HG02678 (cell line): ENCODE measurements around the gene IGSF22.

Source experiments
- ATAC-seq: cut with Tn5 transposase; IDR thresholded peaks from one replicate; pipeline ENCODE4 v1.9.1; 2021; ENCODE audit warnings: mild to moderate bottlenecking, moderate library complexity; ENCODE audit not compliant: unreplicated experiment

Gene IGSF22

DNA sequence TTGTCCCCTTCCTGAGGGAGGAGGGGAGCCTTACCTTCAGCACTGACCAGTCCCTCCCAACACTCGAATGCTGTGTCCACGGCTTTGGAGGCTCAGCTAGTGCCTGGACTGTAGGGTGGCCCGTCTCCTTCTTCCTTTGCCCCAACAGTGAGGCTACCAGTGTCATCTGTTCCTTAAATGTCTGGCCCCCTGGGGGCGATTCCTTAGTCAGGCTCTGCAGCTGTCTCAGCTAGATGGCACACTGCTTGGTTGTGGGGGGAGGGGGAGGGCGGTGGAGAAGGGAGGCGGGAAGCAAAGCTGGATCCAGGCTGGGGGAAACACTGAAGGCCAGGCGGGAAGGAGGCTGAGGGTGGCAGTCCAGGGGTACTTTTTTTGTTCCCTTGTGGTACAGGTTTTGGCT lies at the start of gene IGSF22:
Gene IGSF22, minus strand, starts transcription at position 149 of the 400 bp plus-strand sequence. CDS start 1,952 bp downstream, outside the sequence.
- ATAC-seq = no peak

DNA sequence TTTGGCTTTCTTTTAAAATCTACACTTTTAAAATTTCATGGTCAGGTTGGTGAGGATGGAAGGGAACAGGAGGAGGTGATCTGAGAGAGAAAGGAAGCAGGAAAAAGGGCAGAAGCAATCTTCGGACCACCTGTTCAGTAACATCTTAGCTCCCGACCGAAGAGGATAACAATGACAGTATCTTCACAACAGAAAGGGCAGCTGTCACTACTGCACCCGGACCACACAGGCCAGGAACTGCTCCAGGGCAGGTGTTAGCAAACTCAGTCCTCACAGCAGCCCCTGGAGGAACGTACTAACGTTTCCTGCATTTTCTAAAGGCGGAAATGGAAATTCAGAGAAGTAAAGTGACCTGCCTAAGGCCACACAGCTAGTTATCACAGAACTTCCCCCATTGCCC lies 48.8 kb upstream of the IGSF22 start:
- ATAC-seq = no peak

DNA sequence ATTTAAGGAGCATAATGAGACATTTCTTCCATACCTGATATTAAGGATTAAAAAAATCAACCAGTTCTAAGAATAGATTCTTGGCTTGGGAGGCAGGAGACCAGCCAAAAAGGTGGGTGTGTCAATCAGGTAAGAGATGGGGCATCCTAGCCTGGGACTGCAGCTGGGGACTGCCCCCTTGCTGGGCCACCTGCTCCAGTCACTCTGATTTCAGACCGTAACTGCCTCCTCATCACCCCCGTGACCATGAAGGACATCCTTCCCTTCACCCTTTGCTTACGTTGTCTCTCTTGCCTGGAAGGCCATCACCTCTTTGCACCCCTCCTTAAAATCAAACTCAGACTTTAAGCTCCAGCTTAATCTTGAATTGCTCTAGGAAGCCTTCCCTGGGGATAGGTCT lies 47.7 kb upstream of the IGSF22 start:
- ATAC-seq = no peak

DNA sequence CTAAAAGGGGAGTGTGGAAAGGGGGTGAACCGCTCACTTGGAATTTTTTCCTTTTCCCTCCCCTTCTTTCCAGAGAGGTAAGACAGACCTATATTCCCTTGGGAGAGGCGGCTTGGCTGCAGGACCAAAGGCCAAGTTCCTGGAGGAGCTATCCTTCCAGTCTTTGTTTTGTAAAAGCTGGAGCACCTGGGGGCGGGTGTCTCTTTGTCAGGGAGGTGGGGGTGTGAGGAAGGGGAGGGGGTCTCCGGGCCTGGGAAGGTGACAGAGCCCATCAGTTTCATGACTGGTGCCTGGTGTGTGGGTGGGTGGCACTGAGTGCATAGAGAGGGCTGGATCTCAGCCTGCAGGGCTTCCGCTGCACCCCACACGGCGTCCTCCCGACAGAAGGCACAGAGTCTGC lies 47.1 kb upstream of the IGSF22 start:
- no peak for ATAC-seq

DNA sequence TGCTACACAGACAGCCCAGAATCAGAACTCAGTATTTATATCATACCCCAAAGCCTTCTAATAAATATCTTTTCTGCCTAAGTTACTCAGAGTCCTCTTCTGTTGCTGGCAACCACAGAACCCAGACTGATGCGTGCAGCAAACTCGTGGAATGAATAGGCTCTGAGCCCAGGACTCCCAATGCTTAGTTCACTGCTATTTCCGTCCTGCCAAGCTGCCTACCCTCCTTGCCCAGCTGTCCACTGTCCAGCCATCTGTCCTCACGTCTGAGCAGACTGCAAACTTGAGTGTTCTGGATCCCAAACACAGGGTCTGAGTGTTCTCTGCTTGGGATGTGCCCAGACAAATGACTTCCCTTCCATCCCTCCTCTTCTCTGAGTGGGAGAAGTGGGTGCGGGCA lies 46.2 kb upstream of the IGSF22 start:
- no peak for ATAC-seq

DNA sequence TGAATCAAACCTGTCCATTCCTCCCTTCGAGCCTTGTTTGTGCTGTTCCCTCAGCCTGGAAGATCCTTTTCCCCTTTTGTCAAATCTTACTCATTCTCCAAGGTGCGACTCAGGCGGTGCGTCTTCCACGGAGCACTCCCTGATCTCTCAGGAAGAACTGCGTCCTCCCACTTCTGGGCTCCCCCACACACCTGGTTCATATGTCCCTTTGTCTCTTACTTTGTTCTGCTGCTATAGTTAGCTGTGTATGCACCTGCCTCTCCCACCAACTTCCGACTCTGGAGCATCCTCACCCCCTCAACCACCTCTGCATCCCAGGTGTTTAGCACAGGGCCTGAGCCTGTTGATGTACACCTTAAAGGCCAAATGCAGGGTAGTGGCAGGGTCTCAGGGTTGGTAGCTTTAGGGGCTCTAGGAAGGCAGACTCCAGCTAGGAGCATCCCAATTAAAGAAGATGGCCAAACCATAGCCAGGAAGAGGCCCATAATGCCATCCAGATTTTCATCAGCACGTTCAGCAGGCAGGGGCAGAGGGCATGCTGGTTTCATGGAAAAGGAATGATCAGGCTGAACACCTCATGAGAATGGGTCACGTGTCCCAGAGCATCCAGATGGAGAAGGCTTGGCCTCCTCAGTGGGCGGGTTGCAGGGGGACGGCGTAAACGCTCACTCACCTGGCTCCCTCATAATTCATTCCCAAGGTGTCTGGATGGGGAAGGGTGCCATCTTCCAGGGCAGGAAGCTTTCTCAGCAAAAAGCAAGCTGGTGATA lies 45.5 kb upstream of the IGSF22 start:
- no peak for ATAC-seq

DNA sequence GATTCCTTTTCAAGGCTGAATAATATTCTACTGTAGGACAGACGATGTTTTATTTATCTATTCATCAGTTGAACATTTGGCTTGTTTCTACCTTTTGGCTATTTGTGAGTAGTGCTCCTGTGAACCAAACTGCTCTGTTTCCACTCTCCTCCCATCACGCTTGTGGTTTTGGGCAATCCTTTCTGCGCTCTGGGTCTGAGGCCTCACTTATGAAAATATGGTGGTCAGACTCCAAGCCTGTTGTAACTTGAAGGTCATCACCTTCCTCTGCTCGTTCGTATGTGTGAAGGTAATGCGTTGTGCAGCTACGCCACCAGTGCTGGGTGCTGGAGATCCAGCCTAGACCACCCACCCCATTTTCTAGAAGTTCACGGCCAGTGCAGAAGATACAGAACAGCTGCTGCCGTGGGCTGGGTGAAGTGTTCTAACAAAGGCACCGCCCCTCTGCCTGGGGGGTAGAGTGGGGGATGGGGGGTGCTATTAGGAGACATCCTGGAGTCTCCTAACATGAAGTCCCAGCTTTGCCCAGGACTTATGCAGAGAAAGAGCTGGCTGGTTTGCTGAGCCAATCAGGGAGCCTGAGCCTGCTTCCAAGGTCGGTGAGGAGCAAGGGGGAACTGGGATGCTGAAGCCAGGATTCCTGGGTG lies 44.6 kb upstream of the IGSF22 start:
- no peak for ATAC-seq

DNA sequence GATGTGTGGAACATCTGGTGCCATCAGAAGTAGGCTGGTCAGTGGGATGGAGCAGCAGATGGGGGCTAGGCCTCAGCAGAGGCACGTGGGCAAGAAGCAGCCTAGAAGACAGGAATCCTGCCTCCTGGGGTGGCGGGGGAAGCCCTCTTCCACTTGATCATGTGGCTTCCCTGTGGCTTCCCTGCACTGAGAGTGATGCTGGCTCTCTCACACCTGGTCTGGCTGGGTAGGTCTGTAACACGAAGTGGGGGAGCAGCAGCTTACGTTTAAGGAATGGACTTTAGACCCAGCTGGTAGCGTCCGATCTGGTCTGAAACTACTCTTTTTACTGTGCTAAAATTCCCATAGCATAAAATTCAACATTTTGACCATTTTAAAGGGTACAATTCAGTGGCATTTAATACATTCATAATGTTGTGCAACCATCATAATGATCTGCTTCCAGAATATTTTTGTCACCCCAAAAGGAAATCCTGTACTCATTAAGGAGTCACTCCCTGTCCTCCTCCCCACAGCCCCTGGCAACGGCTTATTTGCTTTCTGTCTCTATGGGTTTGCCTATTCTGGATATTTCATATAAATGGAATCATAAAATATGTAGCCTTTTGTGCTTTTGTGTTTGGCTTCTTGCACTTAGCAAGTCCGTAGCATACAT lies 43.9 kb upstream of the IGSF22 start:
- peak; percentile 62 for ATAC-seq

DNA sequence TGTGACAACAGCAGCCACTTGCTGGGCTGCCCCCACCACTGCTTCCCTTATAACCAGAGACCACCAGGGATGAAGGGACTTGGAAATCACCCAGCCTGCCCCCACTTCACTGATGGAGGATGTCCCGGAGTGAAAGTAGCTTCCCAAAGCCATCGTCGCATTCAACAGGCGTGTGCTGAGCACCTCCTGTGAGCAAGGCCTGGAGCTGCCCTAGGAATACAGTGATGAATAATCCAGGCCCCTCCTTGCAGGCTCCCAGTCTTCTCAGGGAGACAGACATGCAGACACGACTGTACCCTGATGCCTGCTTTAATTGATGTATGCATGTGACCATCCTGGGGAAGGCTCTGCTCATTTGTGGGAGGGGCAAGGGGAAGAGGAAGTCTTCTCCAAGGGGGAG lies 43.0 kb upstream of the IGSF22 start:
- no peak for ATAC-seq

DNA sequence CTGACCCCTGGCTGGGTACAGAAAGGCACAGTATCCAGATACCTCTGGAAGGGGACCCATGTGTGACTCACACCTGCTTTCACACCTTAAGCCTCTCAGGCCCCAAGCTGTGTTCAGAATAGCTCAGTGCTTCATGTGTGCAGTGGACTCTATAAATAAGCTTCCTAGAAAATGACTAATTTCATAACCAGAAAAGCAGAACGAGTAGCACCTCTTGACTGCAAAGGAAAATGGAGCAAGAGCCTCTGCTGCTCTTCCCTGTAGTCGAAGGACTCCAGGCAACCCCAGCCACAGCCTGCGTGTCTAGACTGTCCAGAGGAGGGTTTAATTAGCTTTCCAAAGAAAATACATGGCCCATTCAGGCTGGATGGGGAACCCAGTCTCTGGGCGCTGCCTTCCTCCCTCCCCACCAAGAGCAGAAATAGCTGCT lies 42.5 kb upstream of the IGSF22 start:
- peak; percentile 82 for ATAC-seq

DNA sequence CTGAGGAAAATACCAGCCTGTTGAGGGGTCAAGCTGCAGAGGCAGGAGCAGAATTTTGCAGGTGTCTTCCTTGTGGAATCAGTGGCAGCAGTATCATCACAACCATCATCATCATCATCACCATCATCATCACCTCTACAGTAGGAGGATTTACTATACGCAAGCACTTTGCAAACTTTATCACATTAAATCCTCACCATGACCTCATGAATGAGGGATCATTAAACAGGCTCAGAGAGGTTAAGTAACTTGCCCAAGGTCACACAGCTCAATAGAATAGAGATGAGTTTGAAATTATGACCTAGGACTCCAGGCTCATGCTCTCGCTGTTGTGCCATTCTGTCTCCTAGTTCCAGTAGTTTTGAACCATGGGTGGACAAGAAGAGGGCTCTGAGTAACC lies 40.0 kb upstream of the IGSF22 start:
- ATAC-seq = no peak

DNA sequence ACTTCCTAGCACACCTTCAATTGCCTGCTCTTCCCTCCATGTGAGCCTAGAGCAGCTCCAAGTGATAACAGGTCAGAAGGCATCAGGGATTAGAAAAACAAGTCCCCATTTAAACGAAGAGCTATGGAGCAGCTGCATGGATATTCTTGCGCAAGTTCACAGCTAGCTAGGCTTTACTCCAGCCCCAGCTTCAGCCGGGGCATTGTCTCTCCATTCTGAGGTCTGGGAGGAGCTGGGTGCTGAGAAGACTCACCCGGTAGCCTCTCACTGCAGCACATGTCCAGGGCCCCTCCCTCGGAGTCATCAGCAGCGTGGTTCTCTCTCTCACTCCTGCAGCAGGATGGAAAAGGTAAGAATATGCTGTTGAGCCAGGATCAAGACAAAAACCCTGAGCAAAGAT lies 39.6 kb upstream of the IGSF22 start:
- no peak for ATAC-seq

DNA sequence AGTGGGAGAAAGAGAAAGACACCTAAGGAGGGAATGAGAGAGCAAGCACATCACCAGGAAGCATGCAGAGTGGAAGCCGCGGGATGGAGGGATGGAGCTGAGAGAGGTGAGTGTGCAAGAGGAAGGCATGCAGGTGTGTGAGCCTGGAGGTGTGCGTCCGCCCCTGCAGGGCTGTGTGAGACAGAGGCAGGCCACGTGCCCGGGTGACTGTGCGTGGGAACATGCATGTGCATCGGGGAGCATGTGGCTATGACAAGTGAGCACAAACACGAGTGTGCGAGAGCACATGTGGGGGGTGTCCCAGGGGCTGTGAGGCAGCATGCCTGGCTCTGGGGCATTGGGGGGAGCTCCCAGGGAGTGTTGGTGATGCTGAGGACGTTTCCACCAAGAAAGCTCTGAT lies 35.8 kb upstream of the IGSF22 start:
- ATAC-seq = no peak

DNA sequence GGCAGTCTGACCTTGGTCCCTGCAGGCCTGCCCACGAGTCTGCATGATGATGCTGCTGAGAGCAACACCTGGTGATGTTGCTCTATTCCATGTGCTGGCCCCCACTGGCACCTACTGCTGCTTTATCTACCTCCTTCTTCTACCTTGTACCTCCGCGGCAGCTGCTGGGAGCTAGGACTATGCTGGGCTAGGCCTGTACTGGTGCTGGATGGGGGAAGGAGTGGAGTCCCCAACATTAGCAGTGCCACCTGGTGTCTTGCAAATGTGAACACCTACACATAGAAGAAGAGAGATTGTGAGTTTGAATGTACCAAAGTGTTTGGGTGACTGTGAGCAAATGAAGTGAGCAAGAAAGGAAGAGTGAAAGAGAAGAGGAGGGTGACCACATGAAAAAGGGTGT lies 35.2 kb upstream of the IGSF22 start:
- no peak for ATAC-seq

DNA sequence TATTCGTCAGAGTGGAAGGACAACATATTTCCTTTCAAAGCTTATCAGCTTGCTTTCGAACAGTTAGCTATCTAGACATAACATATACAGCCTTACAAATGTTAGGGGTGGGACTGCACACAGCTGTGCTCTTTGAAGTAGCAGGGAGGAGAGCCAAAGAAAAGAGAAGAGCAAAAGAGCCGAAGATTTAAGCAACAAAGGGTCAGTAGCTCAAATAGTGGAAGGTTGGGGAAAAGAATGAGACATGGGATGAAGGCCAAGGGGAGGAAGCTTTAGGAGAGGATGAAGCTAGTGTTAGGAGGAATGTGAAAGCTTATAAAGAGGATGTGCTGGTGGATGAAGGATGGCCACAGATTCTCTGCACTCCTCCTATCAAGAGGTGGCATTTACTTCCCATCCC lies 31.8 kb upstream of the IGSF22 start:
- ATAC-seq = no peak

DNA sequence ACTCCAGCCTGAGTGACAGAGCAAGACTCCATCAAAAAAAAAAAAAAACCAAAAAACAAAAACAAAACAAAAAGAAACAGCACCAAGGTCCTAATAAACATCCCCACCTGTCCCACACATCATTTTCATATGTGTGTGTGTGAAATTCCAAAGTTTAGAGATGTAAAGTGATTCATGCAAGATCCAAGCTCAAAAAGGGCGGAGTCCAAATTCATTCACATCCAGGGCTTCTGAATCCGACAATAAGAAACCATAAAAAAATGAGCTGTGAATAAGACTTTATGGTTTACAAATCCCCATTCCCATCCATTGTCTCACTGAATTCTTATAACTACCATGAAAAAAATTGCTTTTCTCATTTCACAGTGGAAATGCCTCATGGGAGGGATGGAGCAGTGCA lies 30.9 kb upstream of the IGSF22 start:
- no peak for ATAC-seq

DNA sequence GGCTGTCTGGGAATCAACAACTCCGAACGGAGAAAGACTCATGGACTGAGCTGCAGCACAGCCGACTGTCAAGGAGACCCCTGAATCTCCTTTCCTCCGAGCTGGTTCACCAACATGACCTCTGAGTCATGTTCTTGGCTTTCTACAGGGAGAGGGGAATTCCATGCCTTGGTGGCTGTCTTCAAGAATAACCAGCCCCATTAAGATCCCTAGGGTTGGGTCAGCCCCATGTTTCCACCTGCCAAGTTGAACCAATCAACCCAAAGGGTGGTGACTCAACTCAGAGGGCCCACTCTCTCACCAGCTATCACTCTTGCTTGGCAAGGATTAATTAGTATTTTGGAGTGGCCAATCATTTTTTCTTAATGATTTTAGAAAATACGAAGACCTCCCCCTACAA lies 28.3 kb upstream of the IGSF22 start:
- ATAC-seq = no peak

DNA sequence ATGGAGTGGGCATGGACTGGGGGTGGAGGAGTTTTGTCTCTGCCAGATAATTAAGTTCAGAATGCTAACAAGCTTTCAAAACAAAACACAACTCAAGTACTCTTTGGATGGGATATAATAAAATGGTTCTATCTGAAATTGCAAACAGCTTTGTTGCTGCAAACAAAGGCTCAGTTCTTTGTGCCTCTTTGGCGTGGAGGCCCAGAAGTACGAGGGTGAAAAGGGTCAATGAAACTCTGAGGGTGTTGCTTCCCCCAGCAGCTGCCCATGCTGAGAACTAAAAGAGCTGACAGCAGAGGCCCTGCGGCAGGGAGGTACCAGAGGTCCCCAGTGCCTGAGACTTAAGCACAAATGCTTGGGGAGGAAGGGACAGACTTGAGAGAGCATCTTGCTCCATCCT lies 26.5 kb upstream of the IGSF22 start:
- no peak for ATAC-seq

DNA sequence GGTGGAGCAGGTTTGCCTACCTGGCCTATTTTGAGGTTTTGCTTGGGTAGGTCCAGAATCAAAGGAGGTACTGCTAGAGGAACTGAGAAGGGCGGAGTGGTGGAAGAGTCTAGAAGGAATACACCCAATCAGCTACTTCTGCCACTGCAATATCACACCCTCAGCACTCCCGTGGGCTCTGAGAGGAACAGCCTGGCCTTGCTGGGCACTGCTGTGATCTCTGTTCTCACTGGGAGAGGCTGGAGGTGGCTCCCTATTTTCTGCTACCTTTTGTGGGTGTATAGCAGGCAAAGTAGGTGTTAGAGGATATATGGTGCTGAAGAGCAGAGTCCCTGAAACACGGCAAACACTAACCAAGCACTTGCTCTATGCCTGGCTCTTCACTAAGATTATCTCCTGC lies 25.0 kb upstream of the IGSF22 start:
- no peak for ATAC-seq

DNA sequence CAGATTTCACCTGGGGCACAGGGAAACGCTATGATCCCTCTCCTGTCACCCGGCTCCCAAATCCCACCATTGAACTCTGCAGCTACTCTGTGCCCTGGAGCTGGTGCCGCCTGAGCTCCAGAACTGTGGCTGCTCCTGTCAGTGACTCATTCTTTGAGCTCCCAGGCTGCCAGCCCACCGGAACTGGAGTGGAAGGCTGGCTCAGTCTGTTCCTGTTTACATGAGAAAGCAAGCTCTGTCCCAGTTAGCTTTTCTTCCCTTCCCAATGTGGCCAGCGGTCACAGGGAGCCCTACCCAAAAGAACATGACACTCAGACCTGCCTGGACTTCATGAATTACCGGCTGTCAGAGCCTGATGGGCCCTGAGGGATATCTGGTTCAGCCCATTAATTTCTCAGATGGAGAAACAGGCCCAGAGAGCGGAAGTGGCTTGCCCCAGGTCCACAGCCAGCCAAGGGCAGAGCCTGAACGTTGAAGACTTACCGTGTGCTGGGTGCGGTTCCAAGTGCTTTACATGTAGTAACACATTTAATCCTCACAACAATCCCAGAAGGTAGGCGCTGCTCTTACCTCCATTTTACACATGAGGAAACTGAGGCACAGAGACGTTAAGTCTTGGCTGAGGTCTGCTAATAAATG lies 23.8 kb upstream of the IGSF22 start:
- no peak for ATAC-seq

DNA sequence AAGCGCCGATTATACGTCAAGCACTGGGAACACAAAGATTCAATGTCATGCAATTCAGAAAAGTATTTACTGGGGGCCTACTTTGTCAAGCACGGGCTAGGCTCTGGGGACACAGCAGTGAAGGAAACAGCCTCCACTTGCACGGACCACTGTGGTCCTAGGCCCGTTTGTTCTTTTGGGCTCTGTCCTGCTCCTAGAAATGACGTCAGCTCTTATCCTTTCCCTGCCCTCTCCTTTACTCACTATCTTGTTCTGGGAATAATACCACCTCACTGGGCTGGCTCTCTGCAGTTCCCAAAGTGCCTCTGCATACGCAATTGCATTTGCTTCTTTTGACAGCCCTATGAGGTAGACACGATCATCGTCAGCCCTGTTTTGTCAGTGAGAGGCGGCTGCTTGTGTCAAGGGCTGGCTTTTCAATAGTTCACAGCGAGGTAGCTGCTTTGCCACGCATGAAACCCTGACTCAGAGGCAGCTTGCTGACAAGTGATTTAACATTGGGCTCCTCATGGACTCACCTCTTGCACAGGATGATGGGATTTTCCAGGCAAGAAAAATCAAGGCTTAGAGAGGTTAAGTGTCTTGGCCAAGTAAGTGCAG lies 22.9 kb upstream of the IGSF22 start:
- no peak for ATAC-seq
